ENCODE data around the gene BHLHE41. TPM values are rescaled to one million over a fixed set of nuclear protein-coding genes. Genes with fewer than 3 reads are reported as not detected.

BHLHE41 gene
- total and polyA plus RNA-seq, 8 donors = 0.29 to 4.7 (median 1.8) TPM; not detected in 1

DNA sequence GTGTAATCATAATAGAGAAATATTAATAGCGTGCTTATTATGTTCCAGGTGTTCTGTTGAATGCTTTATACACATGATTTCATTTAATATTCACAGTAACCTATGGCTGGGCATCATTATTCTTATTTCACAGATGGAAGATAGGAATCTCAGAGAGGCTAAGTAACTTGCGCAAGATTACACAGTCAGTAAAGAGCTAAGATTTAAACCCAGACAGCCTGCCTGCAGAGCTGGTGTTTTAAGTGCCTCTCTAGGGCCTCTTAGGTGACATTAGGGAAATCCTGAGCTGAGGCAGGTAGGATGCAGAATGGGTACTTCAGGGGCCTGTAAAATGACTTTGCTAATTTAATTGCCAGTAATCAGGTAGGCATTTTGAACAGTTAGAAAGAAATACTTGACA is 18.5 kb upstream of the BHLHE41 start:
- no peak overlapping the region for H3K27ac ChIP-seq
- H3K4me1 ChIP-seq = no peaks in the 10 kb centered on the region
- no peak overlapping the region for H3K4me3 ChIP-seq
- no peaks in the 10 kb centered on the region for H3K36me3 ChIP-seq
- no peaks in the 10 kb centered on the region for H3K27me3 ChIP-seq
- H3K9me3 ChIP-seq = no peaks in the 10 kb centered on the region
- WGBS, 5 donors = 45 to 52% (median 48%) methylated on average over 2 of the region's 2 CpGs
- TF ChIP-seq, protein P1, sequence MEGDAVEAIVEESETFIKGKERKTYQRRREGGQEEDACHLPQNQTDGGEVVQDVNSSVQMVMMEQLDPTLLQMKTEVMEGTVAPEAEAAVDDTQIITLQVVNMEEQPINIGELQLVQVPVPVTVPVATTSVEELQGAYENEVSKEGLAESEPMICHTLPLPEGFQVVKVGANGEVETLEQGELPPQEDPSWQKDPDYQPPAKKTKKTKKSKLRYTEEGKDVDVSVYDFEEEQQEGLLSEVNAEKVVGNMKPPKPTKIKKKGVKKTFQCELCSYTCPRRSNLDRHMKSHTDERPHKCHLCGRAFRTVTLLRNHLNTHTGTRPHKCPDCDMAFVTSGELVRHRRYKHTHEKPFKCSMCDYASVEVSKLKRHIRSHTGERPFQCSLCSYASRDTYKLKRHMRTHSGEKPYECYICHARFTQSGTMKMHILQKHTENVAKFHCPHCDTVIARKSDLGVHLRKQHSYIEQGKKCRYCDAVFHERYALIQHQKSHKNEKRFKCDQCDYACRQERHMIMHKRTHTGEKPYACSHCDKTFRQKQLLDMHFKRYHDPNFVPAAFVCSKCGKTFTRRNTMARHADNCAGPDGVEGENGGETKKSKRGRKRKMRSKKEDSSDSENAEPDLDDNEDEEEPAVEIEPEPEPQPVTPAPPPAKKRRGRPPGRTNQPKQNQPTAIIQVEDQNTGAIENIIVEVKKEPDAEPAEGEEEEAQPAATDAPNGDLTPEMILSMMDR (IDR thresholded peaks at IDR 0.05) = no peak
- no peak for TF ChIP-seq POLR2AphosphoS5 (IDR thresholded peaks at IDR 0.05)
- TF ChIP-seq EP300 (IDR thresholded peaks at IDR 0.05) = no peak
- TF ChIP-seq POLR2A (IDR thresholded peaks at IDR 0.05) = no peak
- intact Hi-C loops (cut with DNase I; ENCODE audit: low total_unique reads) = no loop called here
- no peak for DNase-seq

DNA sequence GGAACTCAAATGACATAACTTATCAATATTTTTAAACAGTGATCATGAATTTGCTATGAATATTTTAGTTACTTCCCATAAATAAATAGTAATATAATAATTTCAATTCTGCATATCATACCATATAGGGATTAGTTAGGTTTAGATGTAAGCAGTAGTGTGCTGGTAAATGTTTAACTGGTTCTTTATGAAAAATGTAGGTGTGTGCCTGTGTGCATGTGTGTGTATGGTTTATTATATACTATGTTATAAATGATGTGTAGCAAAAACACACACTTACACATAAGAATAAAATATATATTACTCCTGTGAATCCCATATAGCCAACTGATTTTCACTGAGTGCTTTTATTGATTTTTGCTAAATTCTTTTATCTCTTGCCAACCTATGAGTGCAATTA is 14.0 kb upstream of the BHLHE41 start:
- H3K27ac ChIP-seq = no peak overlapping the region
- no peaks in the 10 kb centered on the region for H3K9me3 ChIP-seq
- no peaks in the 10 kb centered on the region for H3K27me3 ChIP-seq
- no peak for DNase-seq
- H3K4me1 ChIP-seq = peaks cover 0 to 12% (median 8%) of the 10 kb centered on the region in 4 donors
- no peak overlapping the region for H3K4me3 ChIP-seq
- intact Hi-C loops (cut with DNase I; ENCODE audit: low total_unique reads) = no loop called here
- no peaks in the 10 kb centered on the region for H3K36me3 ChIP-seq
- TF ChIP-seq, protein P1 (IDR thresholded peaks at IDR 0.05) = no peak

DNA sequence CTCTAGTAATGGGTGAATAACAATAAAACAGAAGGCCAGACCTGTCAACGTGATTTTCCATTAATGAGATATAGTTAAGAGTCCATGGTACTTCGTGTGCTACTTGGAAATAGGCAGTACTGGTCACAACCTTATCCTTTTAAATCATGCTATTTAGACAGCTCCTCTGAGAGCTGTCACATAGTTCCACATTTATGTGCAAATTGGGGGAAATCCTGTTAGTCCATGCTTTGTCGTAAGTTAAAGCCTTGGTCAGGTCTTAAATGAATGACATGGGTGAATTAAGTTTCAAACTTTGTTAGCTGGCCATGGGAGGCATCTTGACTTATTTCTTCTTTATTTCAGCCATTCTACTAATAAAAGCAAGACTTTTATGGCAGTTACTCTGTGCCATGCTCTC is 11.9 kb upstream of the BHLHE41 start:
- DNase-seq = no peak
- intact Hi-C loops (cut with DNase I; ENCODE audit: low total_unique reads) = no loop called here
- Histone ChIP-seq H3K9me3 (no peaks in the 10 kb centered on the region), H3K4me1 (peaks cover 0 to 12% (median 8%) of the 10 kb centered on the region in 4 donors), H3K27me3 (no peaks in the 10 kb centered on the region), H3K36me3 (no peaks in the 10 kb centered on the region), H3K27ac (no peak overlapping the region), H3K4me3 (no peak overlapping the region)
- WGBS, 5 donors = 74 to 84% (median 80%) methylated on average over 3 of the region's 3 CpGs
- TF ChIP-seq EP300 (IDR thresholded peaks at IDR 0.05) (no peak), POLR2AphosphoS5 (IDR thresholded peaks at IDR 0.05) (no peak)
- TF ChIP-seq, protein P1 (IDR thresholded peaks at IDR 0.05) = no peak

- intact Hi-C loops (cut with DNase I; ENCODE audit: low total_unique reads) = no loop called here
- Histone ChIP-seq H3K4me3 (no peak overlapping the region), H3K27ac (peak overlapping the region in 1 of 5 donors; percentile 5), H3K4me1 (peaks cover 0 to 12% (median 8%) of the 10 kb centered on the region in 4 donors), H3K9me3 (no peaks in the 10 kb centered on the region), H3K36me3 (no peaks in the 10 kb centered on the region), H3K27me3 (no peaks in the 10 kb centered on the region)
- no peak for DNase-seq
- TF ChIP-seq EP300 (IDR thresholded peaks at IDR 0.05) (no peak), POLR2A (IDR thresholded peaks at IDR 0.05) (no peak), POLR2AphosphoS5 (IDR thresholded peaks at IDR 0.05) (no peak)
- TF ChIP-seq, protein P1 (IDR thresholded peaks at IDR 0.05) = no peak
- WGBS, 5 donors = 51 to 77% (median 59%) methylated on average over 3 of the region's 3 CpGs
These were observed 10.7 kb upstream of the BHLHE41 start for GRCh38 chr12:26135571-26135970.

Measured in stomach (tissue), 9 donors.